ENCODE data around the gene LAGE3.

The LAGE3 gene

DNA sequence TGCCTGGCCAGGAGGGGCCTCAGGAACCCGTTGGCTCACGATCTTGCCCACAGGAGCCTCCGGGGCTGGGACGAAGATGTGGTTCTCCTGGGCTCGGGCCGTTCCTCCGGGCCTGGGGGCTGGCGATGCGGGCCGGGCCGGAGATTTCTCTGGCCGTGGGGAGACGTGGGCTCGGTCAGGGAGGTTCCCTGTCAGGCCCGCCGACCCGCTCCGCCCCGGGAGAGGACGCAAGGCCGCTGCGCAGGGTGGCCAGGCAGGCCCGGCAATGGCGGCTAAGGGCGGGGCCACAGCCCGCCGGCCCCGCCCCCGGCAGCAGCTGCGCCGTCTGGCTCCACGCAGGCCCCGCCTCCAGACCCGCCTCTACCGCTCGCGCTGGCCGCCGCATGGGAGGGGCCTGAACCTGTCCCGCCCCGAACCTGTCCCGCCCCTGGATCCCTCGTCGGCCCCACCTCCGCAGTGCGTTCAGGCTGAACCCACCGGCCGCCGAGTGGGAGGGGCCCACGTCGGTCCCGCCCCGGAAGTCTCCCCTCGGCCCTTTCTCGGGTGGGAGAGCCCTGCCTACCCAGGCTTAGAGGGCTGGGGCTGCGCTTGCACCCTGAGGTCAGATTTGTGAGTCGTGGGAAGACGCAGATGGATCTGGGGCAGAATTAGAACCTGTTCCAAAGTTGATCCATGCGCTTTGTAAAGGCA, 37.0 kb upstream of the LAGE3 start, which contains the start of gene FAM3A:
Gene FAM3A (minus strand): TSS at position 267 of the 690 bp plus-strand sequence. CDS start 460 bp downstream, outside the sequence.
- ChIA-PET POLR2A (interaction anchor here (0.6 to 3.1 kb wide), 6 partner anchors 11 to 145 kb away, joined by 3 to 35 read pairs (median 3); partner anchors contain the start of genes SLC10A3 and UBL4A), CTCF (interaction anchor here (0.5 to 0.8 kb wide), 5 partner anchors 11 to 78 kb away, joined by 3 to 5 read pairs (median 4); no protein-coding TSS in a partner anchor)
- Histone ChIP-seq H3K27ac (ENCODE audit: extremely low read depth, low read depth, low read length) (peak within 1 kb of the TSS; percentile 77), H3K9me3 (ENCODE audit: control insufficient read depth, insufficient read depth, low read depth, low read length) (no peaks in the 10 kb centered on the region), H3K4me3 (ENCODE audit: low read depth, low read length) (peak within 1 kb of the TSS; percentile 71), H3K4me1 (ENCODE audit: control insufficient read depth, insufficient read depth, low read length) (peaks cover 3% of the 10 kb centered on the region; the same call in 1 of the 2 replicates), H3K36me3 (ENCODE audit: control insufficient read depth in 2 of 2, insufficient read depth in 1 of 2, low read length in 2 of 2) (peaks cover 0 to 12% of the 10 kb centered on the region in 2 experiments; a peak in 2 of 3 replicates)
- TF ChIP-seq ZNF23 (tag by site-specific recombination; IDR thresholded peaks at IDR 0.05; ENCODE audit: borderline replicate concordance), result no peak
- no peak for TF ChIP-seq ZNF596 (tag by site-specific recombination; IDR thresholded peaks at IDR 0.05)
- no peak for TF ChIP-seq ZNF24 (tag by site-specific recombination; IDR thresholded peaks at IDR 0.05)
- no peak for TF ChIP-seq GLIS1 (tag by site-specific recombination; IDR thresholded peaks at IDR 0.05)
- peak; percentile 60; the same call in 1 of the 2 replicates for TF ChIP-seq FEZF1 (tag by site-specific recombination; IDR thresholded peaks at IDR 0.05)
- TF ChIP-seq ZNF433 (tag by site-specific recombination; IDR thresholded peaks at IDR 0.05; ENCODE audit: low read depth), result no peak
- no peak for TF ChIP-seq ZNF292 (tag by site-specific recombination; IDR thresholded peaks at IDR 0.05; ENCODE audit: borderline replicate concordance, low read depth)
- TF ChIP-seq, protein P1, sequence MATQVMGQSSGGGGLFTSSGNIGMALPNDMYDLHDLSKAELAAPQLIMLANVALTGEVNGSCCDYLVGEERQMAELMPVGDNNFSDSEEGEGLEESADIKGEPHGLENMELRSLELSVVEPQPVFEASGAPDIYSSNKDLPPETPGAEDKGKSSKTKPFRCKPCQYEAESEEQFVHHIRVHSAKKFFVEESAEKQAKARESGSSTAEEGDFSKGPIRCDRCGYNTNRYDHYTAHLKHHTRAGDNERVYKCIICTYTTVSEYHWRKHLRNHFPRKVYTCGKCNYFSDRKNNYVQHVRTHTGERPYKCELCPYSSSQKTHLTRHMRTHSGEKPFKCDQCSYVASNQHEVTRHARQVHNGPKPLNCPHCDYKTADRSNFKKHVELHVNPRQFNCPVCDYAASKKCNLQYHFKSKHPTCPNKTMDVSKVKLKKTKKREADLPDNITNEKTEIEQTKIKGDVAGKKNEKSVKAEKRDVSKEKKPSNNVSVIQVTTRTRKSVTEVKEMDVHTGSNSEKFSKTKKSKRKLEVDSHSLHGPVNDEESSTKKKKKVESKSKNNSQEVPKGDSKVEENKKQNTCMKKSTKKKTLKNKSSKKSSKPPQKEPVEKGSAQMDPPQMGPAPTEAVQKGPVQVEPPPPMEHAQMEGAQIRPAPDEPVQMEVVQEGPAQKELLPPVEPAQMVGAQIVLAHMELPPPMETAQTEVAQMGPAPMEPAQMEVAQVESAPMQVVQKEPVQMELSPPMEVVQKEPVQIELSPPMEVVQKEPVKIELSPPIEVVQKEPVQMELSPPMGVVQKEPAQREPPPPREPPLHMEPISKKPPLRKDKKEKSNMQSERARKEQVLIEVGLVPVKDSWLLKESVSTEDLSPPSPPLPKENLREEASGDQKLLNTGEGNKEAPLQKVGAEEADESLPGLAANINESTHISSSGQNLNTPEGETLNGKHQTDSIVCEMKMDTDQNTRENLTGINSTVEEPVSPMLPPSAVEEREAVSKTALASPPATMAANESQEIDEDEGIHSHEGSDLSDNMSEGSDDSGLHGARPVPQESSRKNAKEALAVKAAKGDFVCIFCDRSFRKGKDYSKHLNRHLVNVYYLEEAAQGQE (tag by site-specific recombination; IDR thresholded peaks at IDR 0.05), result no peak
- peak; percentile 97 for TF ChIP-seq ZXDB (tag by site-specific recombination; IDR thresholded peaks at IDR 0.05)
- TF ChIP-seq HOXC10 (CRISPR knock-in tag; IDR thresholded peaks at IDR 0.05), result no peak
- peak; percentile 92 for TF ChIP-seq SP2 (tag by site-specific recombination; IDR thresholded peaks at IDR 0.05)
- peak; percentile 67; the same call in 1 of the 2 replicates for TF ChIP-seq KLF10 (tag by site-specific recombination; IDR thresholded peaks at IDR 0.05)
- TF ChIP-seq BCL6B (tag by site-specific recombination; IDR thresholded peaks at IDR 0.05), result no peak
- TF ChIP-seq ZFP41 (tag by site-specific recombination; IDR thresholded peaks at IDR 0.05; ENCODE audit: borderline replicate concordance), result no peak
- TF ChIP-seq ZNF394 (tag by site-specific recombination; IDR thresholded peaks at IDR 0.05; ENCODE audit: borderline replicate concordance), result no peak
- TF ChIP-seq ZNF514 (tag by site-specific recombination; IDR thresholded peaks at IDR 0.05), result no peak
- no peak for TF ChIP-seq ZNF174 (tag by site-specific recombination; IDR thresholded peaks at IDR 0.05)
- TF ChIP-seq KLF8 (tag by site-specific recombination; IDR thresholded peaks at IDR 0.05), result no peak
- TF ChIP-seq, protein P2, sequence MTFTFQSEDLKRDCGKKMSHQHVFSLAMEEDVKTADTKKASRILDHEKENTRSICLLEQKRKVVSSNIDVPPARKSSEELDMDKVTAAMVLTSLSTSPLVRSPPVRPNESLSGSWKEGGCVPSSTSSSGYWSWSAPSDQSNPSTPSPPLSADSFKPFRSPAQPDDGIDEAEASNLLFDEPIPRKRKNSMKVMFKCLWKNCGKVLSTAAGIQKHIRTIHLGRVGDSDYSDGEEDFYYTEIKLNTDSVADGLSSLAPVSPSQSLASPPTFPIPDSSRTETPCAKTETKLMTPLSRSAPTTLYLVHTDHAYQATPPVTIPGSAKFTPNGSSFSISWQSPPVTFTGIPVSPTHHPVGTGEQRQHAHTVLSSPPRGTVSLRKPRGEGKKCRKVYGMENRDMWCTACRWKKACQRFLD (tag by site-specific recombination; IDR thresholded peaks at IDR 0.05), result no peak
- no peak for TF ChIP-seq ZNF18 (tag by site-specific recombination; IDR thresholded peaks at IDR 0.05)
- TF ChIP-seq ZNF621 (tag by site-specific recombination; IDR thresholded peaks at IDR 0.05), result no peak
- TF ChIP-seq KLF9 (tag by site-specific recombination; IDR thresholded peaks at IDR 0.05; ENCODE audit: low read depth), result peak; percentile 46
- no peak for TF ChIP-seq ZNF792 (tag by site-specific recombination; IDR thresholded peaks at IDR 0.05)
- no peak for TF ChIP-seq ZNF830 (tag by site-specific recombination; IDR thresholded peaks at IDR 0.05; ENCODE audit: low read depth)
- peak; percentile 86 for TF ChIP-seq YY1 (tag by site-specific recombination; IDR thresholded peaks at IDR 0.05)
- TF ChIP-seq, protein P3, sequence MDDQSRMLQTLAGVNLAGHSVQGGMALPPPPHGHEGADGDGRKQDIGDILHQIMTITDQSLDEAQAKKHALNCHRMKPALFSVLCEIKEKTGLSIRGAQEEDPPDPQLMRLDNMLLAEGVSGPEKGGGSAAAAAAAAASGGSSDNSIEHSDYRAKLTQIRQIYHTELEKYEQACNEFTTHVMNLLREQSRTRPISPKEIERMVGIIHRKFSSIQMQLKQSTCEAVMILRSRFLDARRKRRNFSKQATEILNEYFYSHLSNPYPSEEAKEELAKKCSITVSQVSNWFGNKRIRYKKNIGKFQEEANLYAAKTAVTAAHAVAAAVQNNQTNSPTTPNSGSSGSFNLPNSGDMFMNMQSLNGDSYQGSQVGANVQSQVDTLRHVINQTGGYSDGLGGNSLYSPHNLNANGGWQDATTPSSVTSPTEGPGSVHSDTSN (CRISPR knock-in tag; IDR thresholded peaks at IDR 0.05), result peak; percentile 68; the same call in 1 of the 2 replicates
- no peak for TF ChIP-seq YY2 (tag by site-specific recombination; IDR thresholded peaks at IDR 0.05)

Measured in HEK293 (cell line).